LNCaP clone FGC (cell line): ENCODE data around the gene MRPL41.
A peak's percentile ranks its signal among the peaks of the same experiment; 100 is the strongest.
"Not testable (repeated sequence)": the region's sequence is repeated elsewhere in the genome, so short reads cannot be mapped to it uniquely, and the experiment has no call there.

Experiments
- DNase-seq: peaks from one replicate; pipeline ENCODE4 v3.0.0-alpha.2; 2011; ENCODE audit warnings: low read depth
- H3K4me3 ChIP-seq: 2 replicates; pipeline ENCODE4 v1.5.1; 2011; ENCODE audit warnings: mild to moderate bottlenecking, low read depth, low read length, control low read depth
- CTCF ChIP-seq: IDR thresholded peaks from 2 replicates; pipeline ENCODE4 v1.5.1; 2012; ENCODE audit warnings: mild to moderate bottlenecking; ENCODE audit not compliant: control insufficient read depth, insufficient read depth; ENCODE audit errors: extremely low read depth

Gene MRPL41

GRCh38 chr9:137550231-137550621, 1.5 kb upstream of the MRPL41 start, which contains the start of gene PNPLA7:
TSS of gene PNPLA7 (minus strand) at chr9:137550402. CDS start at chr9:137550197, 205 bp downstream.
- no peak for TF ChIP-seq CTCF
- peak within 1 kb of the TSS; percentile 66 for H3K4me3 ChIP-seq
- DNase-seq: peak; percentile 88

GRCh38 chr9:137550958-137551263, 768 bp upstream of the MRPL41 start:
- H3K4me3 ChIP-seq: peak overlapping the region; percentile 66
- DNase-seq: not testable (repeated sequence)

GRCh38 chr9:137552022-137552768, 516 bp downstream of the MRPL41 start:
- H3K4me3 ChIP-seq: peak overlapping the region; percentile 93
- no peak for DNase-seq
- TF ChIP-seq CTCF: no peak

GRCh38 chr9:137553654-137554053, 2.0 kb downstream of the MRPL41 start:
- DNase-seq, H3K4me3 ChIP-seq: not testable (repeated sequence)

GRCh38 chr9:137554349-137554748, 2.7 kb downstream of the MRPL41 start:
- H3K4me3 ChIP-seq: no peak overlapping the region
- DNase-seq: no peak
- no peak for TF ChIP-seq CTCF

GRCh38 chr9:137555179-137555578, 3.5 kb downstream of the MRPL41 start:
- no peak for DNase-seq
- no peak for TF ChIP-seq CTCF
- no peak overlapping the region for H3K4me3 ChIP-seq

GRCh38 chr9:137556069-137556838, 4.6 kb downstream of the MRPL41 start:
- H3K4me3 ChIP-seq: peak overlapping the region; percentile 26; the same call in 1 of the 2 replicates
- no peak for TF ChIP-seq CTCF
- DNase-seq: peak; percentile 87

GRCh38 chr9:137558127-137558526, 6.4 kb downstream of the MRPL41 start:
- no peak for TF ChIP-seq CTCF
- H3K4me3 ChIP-seq: no peak overlapping the region
- no peak for DNase-seq
